Measurements from ENCODE around the gene BMPR2.

Gene BMPR2

GRCh38 chr2:202375609-202376408 lies at the start of gene BMPR2:
BMPR2 (plus strand) TSS chr2:202376327; CDS start chr2:202377475, 1,148 bp downstream.
- no peaks in the 10 kb centered on the region for H3K9me3 ChIP-seq
- peaks cover 25 to 28% of the 10 kb centered on the region in 2 experiments for H3K4me1 ChIP-seq (ENCODE audit: control insufficient read depth in 1 of 2, insufficient read depth in 1 of 2, low read depth in 1 of 2, low read length in 1 of 2)
- peaks cover 75% of the 10 kb centered on the region for H3K27me3 ChIP-seq
- no peak for TF ChIP-seq CTCF (IDR thresholded peaks at IDR 0.05)
- peak within 1 kb of the TSS; percentile 36 for H3K27ac ChIP-seq
- H3K4me3 ChIP-seq (ENCODE audit: low read depth in 1 of 2, low read length in 1 of 2): peak within 1 kb of the TSS; percentile 90 to 98
- no peaks in the 10 kb centered on the region for H3K36me3 ChIP-seq

- Histone ChIP-seq H3K27ac (no peak overlapping the region), H3K4me3 (ENCODE audit: low read depth in 1 of 2, low read length in 1 of 2) (no peak overlapping the region), H3K36me3 (no peaks in the 10 kb centered on the region), H3K4me1 (ENCODE audit: control insufficient read depth in 1 of 2, insufficient read depth in 1 of 2, low read depth in 1 of 2, low read length in 1 of 2) (no peaks in the 10 kb centered on the region), H3K9me3 (no peaks in the 10 kb centered on the region), H3K27me3 (no peaks in the 10 kb centered on the region)
- TF ChIP-seq CTCF (IDR thresholded peaks at IDR 0.05): no peak
Measured at GRCh38 chr2:202327858-202328257, 48.3 kb upstream of the BMPR2 start.

GRCh38 chr2:202335791-202336467 lies 40.2 kb upstream of the BMPR2 start:
- Histone ChIP-seq H3K27ac (no peak overlapping the region), H3K9me3 (no peaks in the 10 kb centered on the region), H3K4me1 (ENCODE audit: control insufficient read depth in 1 of 2, insufficient read depth in 1 of 2, low read depth in 1 of 2, low read length in 1 of 2) (no peaks in the 10 kb centered on the region), H3K36me3 (no peaks in the 10 kb centered on the region), H3K27me3 (no peaks in the 10 kb centered on the region), H3K4me3 (ENCODE audit: low read depth in 1 of 2, low read length in 1 of 2) (no peak overlapping the region)
- TF ChIP-seq CTCF (IDR thresholded peaks at IDR 0.05): no peak

GRCh38 chr2:202337151-202337550 lies 39.0 kb upstream of the BMPR2 start:
- Histone ChIP-seq H3K27me3 (no peaks in the 10 kb centered on the region), H3K36me3 (no peaks in the 10 kb centered on the region), H3K27ac (no peak overlapping the region), H3K4me3 (ENCODE audit: low read depth in 1 of 2, low read length in 1 of 2) (no peak overlapping the region), H3K9me3 (no peaks in the 10 kb centered on the region), H3K4me1 (ENCODE audit: control insufficient read depth in 1 of 2, insufficient read depth in 1 of 2, low read depth in 1 of 2, low read length in 1 of 2) (no peaks in the 10 kb centered on the region)
- TF ChIP-seq CTCF (IDR thresholded peaks at IDR 0.05): no peak

- Histone ChIP-seq H3K36me3 (no peaks in the 10 kb centered on the region), H3K4me3 (ENCODE audit: low read depth in 1 of 2, low read length in 1 of 2) (no peak overlapping the region), H3K27me3 (no peaks in the 10 kb centered on the region), H3K9me3 (no peaks in the 10 kb centered on the region), H3K4me1 (ENCODE audit: control insufficient read depth in 1 of 2, insufficient read depth in 1 of 2, low read depth in 1 of 2, low read length in 1 of 2) (no peaks in the 10 kb centered on the region), H3K27ac (no peak overlapping the region)
- no peak for TF ChIP-seq CTCF (IDR thresholded peaks at IDR 0.05)
Measured at GRCh38 chr2:202337706-202338346, 38.3 kb upstream of the BMPR2 start.
